ENCODE data around the gene ELL. TPM values are rescaled to one million over a fixed set of nuclear protein-coding genes. Genes with fewer than 3 reads are reported as not detected.

The ELL gene
- polyA plus RNA-seq, 3 donors = 12.2 to 35.3 (median 12.6) TPM

- Mint-ChIP-seq H3K4me1 (no peaks in the 10 kb centered on the region), H3K4me3 (no peak overlapping the region), H3K9me3 (no peaks in the 10 kb centered on the region), H3K27ac (peak overlapping the region in 3 of 7 donors; percentile 8 to 71 (median 56)), H3K36me3 (peaks cover 75 to 93% of the 10 kb centered on the region in 2 donors), H3K27me3 (ENCODE audit: low read depth in 3 of 3) (peaks cover 0 to 5% (median 1%) of the 10 kb centered on the region in 3 donors)
- DNase-seq = no peak
- H2AFZ ChIP-seq (ENCODE audit: insufficient read depth, low read depth, low read length, poor library complexity, severe bottlenecking) = no peak overlapping the region
- TF ChIP-seq CTCF (IDR thresholded peaks at IDR 0.05) = no peak
- H3K27ac ChIP-seq (ENCODE audit: low read depth in 1 of 2, low read length in 2 of 2) = no peak overlapping the region
- no peaks in the 10 kb centered on the region for H3K9me3 ChIP-seq (replicated peaks in 1 of 2; ENCODE audit: control insufficient read depth in 1 of 2, insufficient read depth in 1 of 2, low read length in 2 of 2)
- no peak overlapping the region for H3K4me3 ChIP-seq (replicated peaks in 1 of 3; ENCODE audit: low read depth in 2 of 3, low read length in 3 of 3)
- intact Hi-C loops (cut with micrococcal nuclease) = loop anchor here (1.0 to 10.0 kb wide), 2 partner anchors 9 to 129 kb away; partner anchors contain the start of gene REX1BD (in 1 of the 2)
- no peak overlapping the region for H3K9ac ChIP-seq (ENCODE audit: insufficient read depth, low read length, poor library complexity, severe bottlenecking)
- 98% methylated on average over 4 of the region's 4 CpGs for WGBS (ENCODE audit: insufficient coverage)
- no peaks in the 10 kb centered on the region for H3K27me3 ChIP-seq (ENCODE audit: control insufficient read depth in 2 of 2, insufficient read depth in 2 of 2, low read length in 2 of 2)
- H3K4me2 ChIP-seq (replicated peaks; ENCODE audit: extremely low read depth, low read length, poor library complexity, severe bottlenecking) = no peak overlapping the region
- H3K79me2 ChIP-seq (ENCODE audit: insufficient read depth, low read length) = no peaks in the 10 kb centered on the region
- peaks cover 64 to 90% of the 10 kb centered on the region in 2 donors for H3K36me3 ChIP-seq (replicated peaks in 1 of 2; ENCODE audit: control insufficient read depth in 1 of 2, insufficient read depth in 2 of 2, low read length in 2 of 2)
- no peaks in the 10 kb centered on the region for H3K4me1 ChIP-seq (ENCODE audit: control insufficient read depth in 1 of 2, insufficient read depth in 2 of 2, low read length in 2 of 2)
- H4K20me1 ChIP-seq (ENCODE audit: insufficient read depth, low read length) = peaks cover 97% of the 10 kb centered on the region
These were observed 65.6 kb downstream of the ELL start for GRCh38 chr19:18456279-18456678.

GRCh38 chr19:18453269-18454024, 68.4 kb downstream of the ELL start:
- Mint-ChIP-seq H3K36me3 (peaks cover 65 to 94% of the 10 kb centered on the region in 2 donors), H3K4me3 (no peak overlapping the region), H3K9me3 (no peaks in the 10 kb centered on the region), H3K27me3 (ENCODE audit: low read depth in 3 of 3) (peaks cover 0 to 5% (median 1%) of the 10 kb centered on the region in 3 donors), H3K4me1 (no peaks in the 10 kb centered on the region), H3K27ac (no peak overlapping the region)
- Histone ChIP-seq H4K20me1 (ENCODE audit: insufficient read depth, low read length) (peaks cover 97% of the 10 kb centered on the region), H3K9me3 (replicated peaks in 1 of 2; ENCODE audit: control insufficient read depth in 1 of 2, insufficient read depth in 1 of 2, low read length in 2 of 2) (no peaks in the 10 kb centered on the region), H3K79me2 (ENCODE audit: insufficient read depth, low read length) (no peaks in the 10 kb centered on the region), H2AFZ (ENCODE audit: insufficient read depth, low read depth, low read length, poor library complexity, severe bottlenecking) (no peak overlapping the region), H3K36me3 (replicated peaks in 1 of 2; ENCODE audit: control insufficient read depth in 1 of 2, insufficient read depth in 2 of 2, low read length in 2 of 2) (peaks cover 67 to 88% of the 10 kb centered on the region in 2 donors), H3K27me3 (ENCODE audit: control insufficient read depth in 2 of 2, insufficient read depth in 2 of 2, low read length in 2 of 2) (no peaks in the 10 kb centered on the region), H3K4me2 (replicated peaks; ENCODE audit: extremely low read depth, low read length, poor library complexity, severe bottlenecking) (no peak overlapping the region), H3K9ac (ENCODE audit: insufficient read depth, low read length, poor library complexity, severe bottlenecking) (no peak overlapping the region), H3K27ac (ENCODE audit: low read depth in 1 of 2, low read length in 2 of 2) (no peak overlapping the region), H3K4me3 (replicated peaks in 1 of 3; ENCODE audit: low read depth in 2 of 3, low read length in 3 of 3) (no peak overlapping the region), H3K4me1 (ENCODE audit: control insufficient read depth in 1 of 2, insufficient read depth in 2 of 2, low read length in 2 of 2) (no peaks in the 10 kb centered on the region)
- 93% methylated on average over 7 of the region's 10 CpGs for WGBS (ENCODE audit: insufficient coverage)
- intact Hi-C loops (cut with micrococcal nuclease) = loop anchor here (5.0 to 10.0 kb wide), 2 partner anchors 131 to 394 kb away; partner anchors contain the start of gene REX1BD (in 1 of the 2)
- no peak for TF ChIP-seq CTCF (IDR thresholded peaks at IDR 0.05)
- DNase-seq = no peak

Measured in CD14-positive monocyte (primary cell).